ENCODE data around the gene TCF7L1.
A peak's percentile ranks its signal among the peaks of the same experiment; 100 is the strongest.
"Not testable (repeated sequence)": the region's sequence is repeated elsewhere in the genome, so short reads cannot be mapped to it uniquely, and the experiment has no call there.

TCF7L1 gene

GRCh38 chr2:85291425-85292023, 158.3 kb downstream of the TCF7L1 start:
- no peak for DNase-seq

- DNase-seq = no peak
Observed at GRCh38 chr2:85302121-85302520, 168.9 kb downstream of the TCF7L1 start.

GRCh38 chr2:85303780-85304531, 170.8 kb downstream of the TCF7L1 start:
- DNase-seq = no peak

GRCh38 chr2:85307527-85307897, 174.3 kb downstream of the TCF7L1 start:
- DNase-seq = no peak

GRCh38 chr2:85308201-85308600, 175.0 kb downstream of the TCF7L1 start:
- no peak for DNase-seq

- DNase-seq = peak; percentile 80
Observed at GRCh38 chr2:85308896-85309555, 175.8 kb downstream of the TCF7L1 start.

- no peak for DNase-seq
Observed at GRCh38 chr2:85309699-85310321, 176.6 kb downstream of the TCF7L1 start.

- no peak for DNase-seq
Observed at GRCh38 chr2:85310330-85310729, 177.1 kb downstream of the TCF7L1 start.

GRCh38 chr2:85312404-85312803, 179.2 kb downstream of the TCF7L1 start:
- no peak for DNase-seq

- DNase-seq = no peak
Observed at GRCh38 chr2:85314884-85315242, 181.7 kb downstream of the TCF7L1 start.

- not testable (repeated sequence) for DNase-seq
Observed at GRCh38 chr2:85315921-85316320, 182.7 kb downstream of the TCF7L1 start.

- DNase-seq = no peak
Observed at GRCh38 chr2:85318222-85319074, 185.3 kb downstream of the TCF7L1 start.

GRCh38 chr2:85319796-85320195, 186.6 kb downstream of the TCF7L1 start:
- DNase-seq = no peak

- DNase-seq = no peak
Observed at GRCh38 chr2:85323351-85323987, 190.3 kb downstream of the TCF7L1 start.

- not testable (repeated sequence) for DNase-seq
Observed at GRCh38 chr2:85323988-85324367, 190.8 kb downstream of the TCF7L1 start.

GRCh38 chr2:85324639-85325465, 191.7 kb downstream of the TCF7L1 start:
- no peak for DNase-seq

GRCh38 chr2:85325466-85325811, 192.2 kb downstream of the TCF7L1 start:
- DNase-seq = no peak

- DNase-seq = no peak
Observed at GRCh38 chr2:85326406-85327159, 193.4 kb downstream of the TCF7L1 start.

GRCh38 chr2:85327160-85327821, 194.1 kb downstream of the TCF7L1 start:
- no peak for DNase-seq
